Colonic mucosa (tissue), 4 donors: Measurements from ENCODE around the gene STIMATE. TPM values are rescaled to one million over a fixed set of nuclear protein-coding genes. Genes with fewer than 3 reads are reported as not detected.

Experiments used
- DNase-seq: peaks from one replicate; pipeline ENCODE4 v3.0.0-alpha.2; 2020
- H3K27ac ChIP-seq: fragments of 200-600 bp; one replicate; pipeline ENCODE4 v1.8.0; 2021
- H3K27me3 ChIP-seq: fragments of 200-600 bp; one replicate; pipeline ENCODE4 v1.8.0; 2021
- H3K36me3 ChIP-seq: fragments of 200-600 bp; one replicate; pipeline ENCODE4 v1.8.0; 2021
- H3K4me1 ChIP-seq: fragments of 200-600 bp; one replicate; pipeline ENCODE4 v1.8.0; 2021; ENCODE audit warnings: mild to moderate bottlenecking
- H3K4me3 ChIP-seq: fragments of 200-600 bp; one replicate; pipeline ENCODE4 v1.8.0; 2021
- H3K9ac ChIP-seq, 2 donors: one replicate each; pipeline ENCODE4 v1.7.0; 2013; ENCODE audit warnings: control low read depth in 2 of 2, low read depth in 2 of 2, low read length in 2 of 2
- H3K9me3 ChIP-seq: fragments of 200-600 bp; one replicate; pipeline ENCODE4 v1.8.0; 2021
- intact Hi-C: fragments of 100-400 bp; cut with DNase I; formaldehyde crosslinking; loops from one replicate; pipeline ENCODE4 v1.14.1; 2022
- total RNA-seq, 2 donors: library from RNA; stranded (reverse); fragmentation: NEBNext Ultra II Directional in 1 of 2; extraction: Animal tissue kit (Norgen Biotek cat#: 25700) in 1 of 2; gene quantifications; one replicate each; pipeline ENCODE4 v1.2.1, GENCODE V29; 2021
- TF ChIP-seq, protein P1 (sequence below): fragments of 200-600 bp; IDR thresholded peaks from one replicate; pipeline ENCODE4 v1.8.0; 2022; ENCODE audit warnings: antibody characterized with exemption, mild to moderate bottlenecking
- donor health status: healthy.
- donor health status: DM: no; HTN: no; CAD: no.
- donor health status: DM: no; HTN: no; CAD: no.

STIMATE gene
- total RNA-seq, 2 donors from 2014 or later, result 7.4 to 15.3 TPM

DNA sequence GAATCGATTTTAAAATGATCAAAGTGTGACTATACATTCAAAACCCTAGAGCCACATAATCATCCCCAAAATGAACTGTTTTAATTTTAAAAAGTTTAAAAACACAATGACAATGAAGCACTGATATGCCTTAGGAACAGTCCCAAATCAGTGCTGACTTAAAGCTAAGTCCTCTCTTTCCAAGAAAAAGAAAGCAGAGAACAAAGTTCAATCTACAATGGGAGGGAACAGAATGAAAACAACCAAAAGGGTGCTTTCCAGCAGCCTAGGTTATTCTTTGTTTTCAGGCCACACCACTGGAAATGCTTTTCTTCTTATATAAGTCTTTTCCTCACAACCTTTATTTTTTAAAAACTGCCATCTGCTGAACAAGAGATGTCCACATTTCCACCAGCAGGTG, 7.2 kb upstream of the STIMATE start:
- no peaks in the 10 kb centered on the region for H3K9me3 ChIP-seq
- H3K27me3 ChIP-seq, result no peaks in the 10 kb centered on the region
- intact Hi-C loops, result no loop called here
- H3K27ac ChIP-seq, result no peak overlapping the region
- TF ChIP-seq, protein P1, sequence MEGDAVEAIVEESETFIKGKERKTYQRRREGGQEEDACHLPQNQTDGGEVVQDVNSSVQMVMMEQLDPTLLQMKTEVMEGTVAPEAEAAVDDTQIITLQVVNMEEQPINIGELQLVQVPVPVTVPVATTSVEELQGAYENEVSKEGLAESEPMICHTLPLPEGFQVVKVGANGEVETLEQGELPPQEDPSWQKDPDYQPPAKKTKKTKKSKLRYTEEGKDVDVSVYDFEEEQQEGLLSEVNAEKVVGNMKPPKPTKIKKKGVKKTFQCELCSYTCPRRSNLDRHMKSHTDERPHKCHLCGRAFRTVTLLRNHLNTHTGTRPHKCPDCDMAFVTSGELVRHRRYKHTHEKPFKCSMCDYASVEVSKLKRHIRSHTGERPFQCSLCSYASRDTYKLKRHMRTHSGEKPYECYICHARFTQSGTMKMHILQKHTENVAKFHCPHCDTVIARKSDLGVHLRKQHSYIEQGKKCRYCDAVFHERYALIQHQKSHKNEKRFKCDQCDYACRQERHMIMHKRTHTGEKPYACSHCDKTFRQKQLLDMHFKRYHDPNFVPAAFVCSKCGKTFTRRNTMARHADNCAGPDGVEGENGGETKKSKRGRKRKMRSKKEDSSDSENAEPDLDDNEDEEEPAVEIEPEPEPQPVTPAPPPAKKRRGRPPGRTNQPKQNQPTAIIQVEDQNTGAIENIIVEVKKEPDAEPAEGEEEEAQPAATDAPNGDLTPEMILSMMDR, result no peak
- no peaks in the 10 kb centered on the region for H3K36me3 ChIP-seq
- no peak overlapping the region for H3K9ac ChIP-seq
- H3K4me1 ChIP-seq, result no peaks in the 10 kb centered on the region
- H3K4me3 ChIP-seq, result no peak overlapping the region
- no peak for DNase-seq

- Histone ChIP-seq H3K36me3 (no peaks in the 10 kb centered on the region), H3K27ac (no peak overlapping the region), H3K9me3 (no peaks in the 10 kb centered on the region), H3K4me3 (no peak overlapping the region), H3K4me1 (no peaks in the 10 kb centered on the region), H3K9ac (no peak overlapping the region), H3K27me3 (no peaks in the 10 kb centered on the region)
- no peak for DNase-seq
- intact Hi-C loops, result no loop called here
- TF ChIP-seq, protein P1, result no peak
Observed at GRCh38 chr3:52904000-52904399, 6.7 kb upstream of the STIMATE start.

- Histone ChIP-seq H3K27ac (no peak overlapping the region), H3K27me3 (no peaks in the 10 kb centered on the region), H3K9me3 (no peaks in the 10 kb centered on the region), H3K4me1 (no peaks in the 10 kb centered on the region), H3K4me3 (peak overlapping the region; percentile 83), H3K36me3 (no peaks in the 10 kb centered on the region), H3K9ac (peak overlapping the region; percentile 84 to 88)
- TF ChIP-seq, protein P1, result no peak
- intact Hi-C loops, result no loop called here
- no peak for DNase-seq
Observed at GRCh38 chr3:52896613-52897012, 735 bp downstream of the STIMATE start.

GRCh38 chr3:52896151-52896550, 1.2 kb downstream of the STIMATE start:
- intact Hi-C loops, result no loop called here
- Histone ChIP-seq H3K9me3 (no peaks in the 10 kb centered on the region), H3K27me3 (no peaks in the 10 kb centered on the region), H3K4me1 (no peaks in the 10 kb centered on the region), H3K4me3 (peak overlapping the region; percentile 83), H3K27ac (no peak overlapping the region), H3K36me3 (no peaks in the 10 kb centered on the region), H3K9ac (peak overlapping the region in 1 of 2 donors; percentile 88)
- TF ChIP-seq, protein P1, result no peak
- DNase-seq, result no peak

DNA sequence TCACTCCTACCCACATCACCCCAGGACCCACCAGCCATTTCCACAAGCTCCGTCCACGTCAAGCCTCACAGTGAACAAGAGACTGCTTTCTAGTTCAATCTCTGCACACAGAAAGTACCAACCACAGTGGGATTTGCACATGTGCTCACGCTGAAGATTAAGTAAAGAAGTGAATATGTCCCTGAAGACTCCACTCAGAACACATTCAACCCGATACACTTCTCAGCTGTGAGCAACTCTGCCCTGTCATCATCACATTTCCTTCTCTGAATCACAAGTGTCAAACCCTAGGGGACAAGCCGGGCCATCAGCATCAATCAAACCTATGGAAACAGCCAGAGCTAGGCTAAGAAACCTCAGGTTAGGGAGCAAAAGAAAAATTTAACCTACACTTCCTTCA, 1.9 kb downstream of the STIMATE start:
- H3K36me3 ChIP-seq, result no peaks in the 10 kb centered on the region
- H3K9ac ChIP-seq, result no peak overlapping the region
- TF ChIP-seq, protein P1, result no peak
- no peaks in the 10 kb centered on the region for H3K4me1 ChIP-seq
- H3K27ac ChIP-seq, result no peak overlapping the region
- intact Hi-C loops, result no loop called here
- DNase-seq, result no peak
- H3K4me3 ChIP-seq, result no peak overlapping the region
- no peaks in the 10 kb centered on the region for H3K27me3 ChIP-seq
- H3K9me3 ChIP-seq, result no peaks in the 10 kb centered on the region

GRCh38 chr3:52894756-52895155, 2.6 kb downstream of the STIMATE start:
- Histone ChIP-seq H3K4me1 (no peaks in the 10 kb centered on the region), H3K4me3 (no peak overlapping the region), H3K27me3 (no peaks in the 10 kb centered on the region), H3K9ac (no peak overlapping the region), H3K36me3 (no peaks in the 10 kb centered on the region), H3K27ac (no peak overlapping the region), H3K9me3 (no peaks in the 10 kb centered on the region)
- DNase-seq, result no peak
- intact Hi-C loops, result no loop called here
- TF ChIP-seq, protein P1, result no peak
